Fibroblast of lung (primary cell): ENCODE results near the gene ENTHD1.

Source experiments
- CTCF ChIP-seq, 2 donors: IDR thresholded peaks in 1 of 2; conservative IDR thresholded peaks in 1 of 2; 1 replicate in 1 of 2; 2 replicates in 1 of 2; pipeline ENCODE4 v1.5.1; 2011 to 2012; ENCODE audit warnings: low read length in 2 of 2, control low read depth in 1 of 2, inconsistent platforms in 1 of 2, low read depth in 1 of 2, mild to moderate bottlenecking in 1 of 2
- EZH2 ChIP-seq: IDR thresholded peaks from 2 replicates; pipeline ENCODE4 v1.5.1; 2012; ENCODE audit warnings: low read length, control low read depth, mild to moderate bottlenecking; ENCODE audit errors: missing control alignments

- TF ChIP-seq CTCF (conservative IDR thresholded peaks at IDR 0.05 in 1 of 2, IDR thresholded peaks at IDR 0.05 in 1 of 2; ENCODE audit: low read depth in 1 of 2, low read length in 2 of 2) (no peak), EZH2 (no peak)
These were observed 169.6 kb downstream of the ENTHD1 start for GRCh38 chr22:39723899-39724351.
